ENCODE data around the gene AICDA. TPM values are rescaled to one million over a fixed set of nuclear protein-coding genes. Genes with fewer than 3 reads are reported as not detected.

AICDA gene
- total RNA-seq (1 to 10 TPM in 1 of 4 donors, not detected in 3; 1.1 TPM), polyA plus RNA-seq (under 1 TPM in 2 of 3 donors, not detected in 1; 0.60 to 0.80 TPM)

- TF ChIP-seq CTCF (IDR thresholded peaks at IDR 0.05): no peak
- TF ChIP-seq POLR2AphosphoS5 (IDR thresholded peaks at IDR 0.05): no peak
- no peak for TF ChIP-seq EP300 (IDR thresholded peaks at IDR 0.05)
- TF ChIP-seq POLR2A (IDR thresholded peaks at IDR 0.05): no peak
- no peak for DNase-seq
- H3K4me3 ChIP-seq: no peak within 1 kb of the TSS
- H3K36me3 ChIP-seq: no peaks in the 10 kb centered on the region
- H3K9me3 ChIP-seq: no peaks in the 10 kb centered on the region
- 43 to 75% methylated on average over 2 of the region's 2 CpGs for WGBS, 2 donors
- peaks cover 0 to 4% (median 0%) of the 10 kb centered on the region in 4 donors for H3K4me1 ChIP-seq
- H3K27ac ChIP-seq: no peak within 1 kb of the TSS
- no peaks in the 10 kb centered on the region for H3K27me3 ChIP-seq
- intact Hi-C loops (cut with DNase I): no loop called here
Observed at GRCh38 chr12:8612629-8613028, at the start of gene AICDA. Gene AICDA (minus strand): TSS chr12:8612859. CDS start chr12:8612767, 92 bp downstream.

GRCh38 chr12:8661751-8662150 lies 49.1 kb upstream of the AICDA start:
- no peak for TF ChIP-seq POLR2AphosphoS5 (IDR thresholded peaks at IDR 0.05)
- peak overlapping the region in 2 of 4 donors; percentile 32 to 35 for H3K4me3 ChIP-seq
- intact Hi-C loops (cut with DNase I): no loop called here

GRCh38 chr12:8661016-8661415 lies 48.4 kb upstream of the AICDA start:
- peaks cover 0 to 25% (median 15%) of the 10 kb centered on the region in 4 donors for H3K4me1 ChIP-seq
- peak overlapping the region in 2 of 4 donors; percentile 76 to 81 for H3K27ac ChIP-seq
- no peaks in the 10 kb centered on the region for H3K36me3 ChIP-seq
- 86 to 90% methylated on average over 3 of the region's 3 CpGs for WGBS, 2 donors
- H3K27me3 ChIP-seq: no peaks in the 10 kb centered on the region
- H3K9me3 ChIP-seq: no peaks in the 10 kb centered on the region
- intact Hi-C loops (cut with DNase I): no loop called here
- H3K4me3 ChIP-seq: peak overlapping the region in 2 of 4 donors; percentile 17 to 32
- peak; percentile 39 for DNase-seq
- TF ChIP-seq POLR2AphosphoS5 (IDR thresholded peaks at IDR 0.05): no peak
- no peak for TF ChIP-seq CTCF (IDR thresholded peaks at IDR 0.05)
- TF ChIP-seq POLR2A (IDR thresholded peaks at IDR 0.05): no peak
- TF ChIP-seq EP300 (IDR thresholded peaks at IDR 0.05): no peak

More at GRCh38 chr12:8661751-8662150, 49.1 kb upstream of the AICDA start:
- H3K27ac ChIP-seq: peak overlapping the region; percentile 62 to 81 (median 70)
- H3K4me1 ChIP-seq: peaks cover 0 to 28% (median 16%) of the 10 kb centered on the region in 4 donors
- WGBS, 2 donors: 71 to 86% methylated on average over 3 of the region's 3 CpGs
- H3K27me3 ChIP-seq: no peaks in the 10 kb centered on the region
- DNase-seq: no peak
- no peaks in the 10 kb centered on the region for H3K36me3 ChIP-seq
- H3K9me3 ChIP-seq: no peaks in the 10 kb centered on the region

- Histone ChIP-seq H3K36me3 (no peaks in the 10 kb centered on the region), H3K9me3 (no peaks in the 10 kb centered on the region), H3K27ac (peak overlapping the region in 1 of 4 donors; percentile 47), H3K27me3 (no peaks in the 10 kb centered on the region), H3K4me1 (peaks cover 0 to 2% (median 0%) of the 10 kb centered on the region in 4 donors), H3K4me3 (no peak overlapping the region)
- intact Hi-C loops (cut with DNase I): loop anchor here (5.0 to 10.0 kb wide), 2 partner anchors 234 to 376 kb away; no protein-coding TSS in a partner anchor
- no peak for TF ChIP-seq POLR2A (IDR thresholded peaks at IDR 0.05)
- TF ChIP-seq POLR2AphosphoS5 (IDR thresholded peaks at IDR 0.05): no peak
- no peak for TF ChIP-seq EP300 (IDR thresholded peaks at IDR 0.05)
- TF ChIP-seq CTCF (IDR thresholded peaks at IDR 0.05): no peak
- DNase-seq: no peak
- WGBS, 2 donors: 20 to 55% methylated on average over 1 of the region's 1 CpG
Observed at GRCh38 chr12:8658346-8658745, 45.7 kb upstream of the AICDA start.

- no peaks in the 10 kb centered on the region for H3K4me1 ChIP-seq
- DNase-seq: no peak
- no peaks in the 10 kb centered on the region for H3K36me3 ChIP-seq
- no peak for TF ChIP-seq EP300 (IDR thresholded peaks at IDR 0.05)
- TF ChIP-seq POLR2AphosphoS5 (IDR thresholded peaks at IDR 0.05): no peak
- no peak for TF ChIP-seq CTCF (IDR thresholded peaks at IDR 0.05)
- no peak for TF ChIP-seq POLR2A (IDR thresholded peaks at IDR 0.05)
- H3K27me3 ChIP-seq: no peaks in the 10 kb centered on the region
- H3K4me3 ChIP-seq: no peak overlapping the region
- WGBS, 2 donors: 72 to 86% methylated on average over 6 of the region's 6 CpGs
- H3K9me3 ChIP-seq: no peaks in the 10 kb centered on the region
- no peak overlapping the region for H3K27ac ChIP-seq
- intact Hi-C loops (cut with DNase I): loop anchor here (5.0 to 10.0 kb wide), 2 partner anchors 237 to 379 kb away; no protein-coding TSS in a partner anchor
Observed at GRCh38 chr12:8655421-8655820, 42.8 kb upstream of the AICDA start.

Measured in sigmoid colon (tissue), 7 donors.